Measurements from ENCODE around the gene SULT1A2.

- TF ChIP-seq CTCF (optimal IDR thresholded peaks at IDR 0.05 in 1 of 3, IDR thresholded peaks at IDR 0.05 in 1 of 3, conservative IDR thresholded peaks at IDR 0.05 in 1 of 3; ENCODE audit: extremely low read depth in 1 of 3, insufficient read depth in 2 of 3, low read length in 3 of 3) (no peak), EZH2 (IDR thresholded peaks at IDR 0.05; ENCODE audit: low read length) (no peak)
Observed at GRCh38 chr16:28592979-28593553, 3.8 kb downstream of the SULT1A2 start.

Measured in keratinocyte (primary cell).